Mesothelial cell of epicardium (in vitro differentiated cells): Measurements from ENCODE around the gene ANKS1A. TPM values are rescaled to one million over a fixed set of nuclear protein-coding genes. Genes with fewer than 3 reads are reported as not detected.

ENCODE experiments used
- DNase-seq, 2 experiments: peaks; one replicate each; pipeline ENCODE4 v3.0.0; 2021; ENCODE audit warnings: low spot score in 2 of 2; ENCODE audit not compliant: unreplicated experiment in 2 of 2
- H3K27ac Mint-ChIP-seq: 2 replicates; pipeline ENCODE4 v1.8.0; 2021; ENCODE audit warnings: mixed read lengths
- H3K27me3 Mint-ChIP-seq: 2 replicates; pipeline ENCODE4 v1.8.0; 2021; ENCODE audit warnings: low read depth, mixed read lengths
- H3K36me3 Mint-ChIP-seq: 2 replicates; pipeline ENCODE4 v1.8.0; 2021; ENCODE audit warnings: mixed read lengths
- H3K4me1 Mint-ChIP-seq: 2 replicates; pipeline ENCODE4 v1.8.0; 2021; ENCODE audit warnings: mixed read lengths
- H3K4me3 Mint-ChIP-seq: 2 replicates; pipeline ENCODE4 v1.8.0; 2021; ENCODE audit warnings: mild to moderate bottlenecking, moderate library complexity, mixed read lengths
- H3K9me3 Mint-ChIP-seq: 2 replicates; pipeline ENCODE4 v1.8.0; 2021; ENCODE audit warnings: mixed read lengths
- CTCF ChIP-seq: fragments of 200-600 bp; sonication (generic); IDR thresholded peaks from one replicate; pipeline ENCODE4 v1.5.0; 2021; ENCODE audit warnings: antibody characterized with exemption; ENCODE audit not compliant: unreplicated experiment
- total RNA-seq: library from RNA; stranded (reverse); gene quantifications from 3 replicates; pipeline ENCODE4 v1.2.1, GENCODE V29; 2021

ANKS1A gene
- total RNA-seq, 1 donor from 2014 or later, result 30.6 TPM

GRCh38 chr6:35068206-35068605 lies 179.2 kb downstream of the ANKS1A start:
- Mint-ChIP-seq H3K4me3 (no peak overlapping the region), H3K9me3 (no peaks in the 10 kb centered on the region), H3K27ac (peak overlapping the region; percentile 73), H3K4me1 (peaks cover 17% of the 10 kb centered on the region), H3K36me3 (peaks cover 8% of the 10 kb centered on the region), H3K27me3 (no peaks in the 10 kb centered on the region)
- no peak for DNase-seq
- no peak for TF ChIP-seq CTCF

- no peak for DNase-seq
Observed at GRCh38 chr6:35068644-35069043, 179.6 kb downstream of the ANKS1A start.

DNA sequence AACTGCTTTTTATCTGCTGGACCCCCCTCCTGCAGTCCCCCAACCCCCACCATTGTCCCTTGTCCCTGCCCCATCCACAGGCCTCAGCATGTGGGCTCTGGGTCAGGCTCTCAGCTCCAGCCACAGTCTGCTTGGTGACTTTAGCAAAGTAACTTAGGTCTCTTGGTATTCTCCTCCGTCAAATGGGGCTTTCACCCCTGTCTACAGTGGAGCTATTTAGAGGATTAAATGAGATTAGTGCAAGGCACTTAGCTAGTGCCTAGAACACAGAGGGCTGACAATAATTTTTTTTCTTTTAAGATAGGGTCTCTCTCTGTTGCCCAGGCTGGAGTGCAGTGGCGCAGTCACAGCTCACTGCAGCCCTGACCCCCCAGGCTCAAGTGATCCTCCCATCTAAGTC lies 180.2 kb downstream of the ANKS1A start:
- H3K4me1 Mint-ChIP-seq, result peaks cover 17% of the 10 kb centered on the region
- H3K27me3 Mint-ChIP-seq, result no peaks in the 10 kb centered on the region
- no peak for TF ChIP-seq CTCF
- no peak for DNase-seq
- H3K36me3 Mint-ChIP-seq, result peaks cover 12% of the 10 kb centered on the region
- no peaks in the 10 kb centered on the region for H3K9me3 Mint-ChIP-seq
- no peak overlapping the region for H3K4me3 Mint-ChIP-seq
- no peak overlapping the region for H3K27ac Mint-ChIP-seq

More at GRCh38 chr6:35068644-35069043, 179.6 kb downstream of the ANKS1A start:
- Mint-ChIP-seq H3K36me3 (peaks cover 8% of the 10 kb centered on the region), H3K27me3 (no peaks in the 10 kb centered on the region), H3K9me3 (no peaks in the 10 kb centered on the region), H3K4me1 (peaks cover 17% of the 10 kb centered on the region), H3K27ac (peak overlapping the region; percentile 73), H3K4me3 (no peak overlapping the region)
- no peak for TF ChIP-seq CTCF

DNA sequence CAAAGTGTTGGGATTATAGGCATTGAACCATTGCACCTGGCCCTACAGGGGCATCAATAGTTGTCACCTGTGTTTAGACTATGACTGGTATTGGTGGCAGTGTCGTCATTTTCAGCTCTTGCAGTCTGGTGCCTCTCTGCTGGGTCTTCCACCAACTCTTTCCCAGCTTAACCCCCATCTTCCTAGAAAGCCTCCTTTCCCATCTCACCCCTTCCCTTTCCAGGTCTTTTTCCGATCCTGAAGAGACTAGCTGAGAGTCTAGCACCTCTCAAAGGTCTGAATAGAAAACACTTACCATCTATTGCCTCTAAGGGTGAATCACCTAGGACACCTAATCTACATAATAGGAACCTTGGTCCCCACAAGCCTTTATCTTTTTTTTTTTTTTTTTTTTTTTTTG lies 181.1 kb downstream of the ANKS1A start:
- Mint-ChIP-seq H3K4me3 (no peak overlapping the region), H3K4me1 (peaks cover 17% of the 10 kb centered on the region)

GRCh38 chr6:35071347-35071994 lies 182.4 kb downstream of the ANKS1A start:
- no peak for TF ChIP-seq CTCF
- Mint-ChIP-seq H3K36me3 (peaks cover 16% of the 10 kb centered on the region), H3K27ac (peak overlapping the region; percentile 56), H3K27me3 (no peaks in the 10 kb centered on the region), H3K9me3 (no peaks in the 10 kb centered on the region), H3K4me1 (peaks cover 17% of the 10 kb centered on the region), H3K4me3 (no peak overlapping the region)
- no peak for DNase-seq

More for the DNA sequence above, 181.1 kb downstream of the ANKS1A start:
- Mint-ChIP-seq H3K27me3 (no peaks in the 10 kb centered on the region), H3K36me3 (peaks cover 16% of the 10 kb centered on the region), H3K27ac (no peak overlapping the region), H3K9me3 (no peaks in the 10 kb centered on the region)
- TF ChIP-seq CTCF, result no peak
- no peak for DNase-seq
